Stimulated activated CD8-positive, alpha-beta memory T cell treated with anti-CD3 and anti-CD28 coated beads, Interleukin-12 subunit alpha, Interleukin-12 subunit beta, amount 100 ng/mL, for 4 hours (primary cell): ENCODE measurements around the gene ACTMAP.
A peak's percentile ranks its signal among the peaks of the same experiment; 100 is the strongest.
"Not testable (repeated sequence)": the region's sequence is repeated elsewhere in the genome, so short reads cannot be mapped to it uniquely, and the experiment has no call there.

Source experiments
- DNase-seq: peaks from one replicate; pipeline ENCODE4 v3.0.0-alpha.2; 2020; ENCODE audit warnings: low read depth

ACTMAP gene

GRCh38 chr19:40750058-40750873 lies at the start of gene ACTMAP:
Gene ACTMAP, minus strand, starts transcription at chr19:40750477. Its CDS starts 674 bp downstream, at chr19:40749803.
- peak; percentile 97 for DNase-seq

- no peak for DNase-seq
Observed at GRCh38 chr19:40799558-40800338, 49.5 kb upstream of the ACTMAP start.

- DNase-seq, result peak; percentile 100
Observed at GRCh38 chr19:40798683-40799557, 48.6 kb upstream of the ACTMAP start, which contains the start of gene EGLN2. Gene EGLN2, plus strand, starts transcription at chr19:40799191. Its CDS starts 1,382 bp downstream, at chr19:40800573.

GRCh38 chr19:40797963-40798682 lies 47.8 kb upstream of the ACTMAP start:
- no peak for DNase-seq

- no peak for DNase-seq
Observed at GRCh38 chr19:40797166-40797962, 47.1 kb upstream of the ACTMAP start.

GRCh38 chr19:40791996-40792395 lies 41.7 kb upstream of the ACTMAP start:
- no peak for DNase-seq

GRCh38 chr19:40791349-40791748 lies 41.1 kb upstream of the ACTMAP start:
- no peak for DNase-seq

- no peak for DNase-seq
Observed at GRCh38 chr19:40786060-40787037, 36.1 kb upstream of the ACTMAP start.

- no peak for DNase-seq
Observed at GRCh38 chr19:40785526-40785925, 35.2 kb upstream of the ACTMAP start.

GRCh38 chr19:40784146-40784545 lies 33.9 kb upstream of the ACTMAP start:
- DNase-seq, result not testable (repeated sequence)

GRCh38 chr19:40783711-40784110 lies 33.4 kb upstream of the ACTMAP start:
- DNase-seq, result no peak

- DNase-seq, result no peak
Observed at GRCh38 chr19:40781140-40781539, 30.9 kb upstream of the ACTMAP start.

GRCh38 chr19:40780582-40780981 lies 30.3 kb upstream of the ACTMAP start:
- DNase-seq, result no peak

GRCh38 chr19:40778706-40779284 lies 28.5 kb upstream of the ACTMAP start:
- no peak for DNase-seq

GRCh38 chr19:40777937-40778705 lies 27.8 kb upstream of the ACTMAP start, which contains the start of gene RAB4B:
Gene RAB4B, plus strand, starts transcription at chr19:40778247. Its CDS starts 129 bp downstream, at chr19:40778376.
- DNase-seq, result peak; percentile 100

- no peak for DNase-seq
Observed at GRCh38 chr19:40777645-40777936, 27.3 kb upstream of the ACTMAP start.

GRCh38 chr19:40776932-40777644 lies 26.8 kb upstream of the ACTMAP start:
- peak; percentile 72 for DNase-seq

GRCh38 chr19:40776364-40776763 lies 26.1 kb upstream of the ACTMAP start:
- no peak for DNase-seq
